Stimulated activated CD8-positive, alpha-beta memory T cell treated with anti-CD3 and anti-CD28 coated beads, Interleukin-15, amount 100 ng/mL, for 1 hour (primary cell): ENCODE results near the gene PPP4R4.
"Not testable (repeated sequence)": the region's sequence is repeated elsewhere in the genome, so short reads cannot be mapped to it uniquely, and the experiment has no call there.

Experiments
- DNase-seq: peaks from one replicate; pipeline ENCODE4 v3.0.0-alpha.2; 2020; ENCODE audit warnings: low read depth

The PPP4R4 gene

DNA sequence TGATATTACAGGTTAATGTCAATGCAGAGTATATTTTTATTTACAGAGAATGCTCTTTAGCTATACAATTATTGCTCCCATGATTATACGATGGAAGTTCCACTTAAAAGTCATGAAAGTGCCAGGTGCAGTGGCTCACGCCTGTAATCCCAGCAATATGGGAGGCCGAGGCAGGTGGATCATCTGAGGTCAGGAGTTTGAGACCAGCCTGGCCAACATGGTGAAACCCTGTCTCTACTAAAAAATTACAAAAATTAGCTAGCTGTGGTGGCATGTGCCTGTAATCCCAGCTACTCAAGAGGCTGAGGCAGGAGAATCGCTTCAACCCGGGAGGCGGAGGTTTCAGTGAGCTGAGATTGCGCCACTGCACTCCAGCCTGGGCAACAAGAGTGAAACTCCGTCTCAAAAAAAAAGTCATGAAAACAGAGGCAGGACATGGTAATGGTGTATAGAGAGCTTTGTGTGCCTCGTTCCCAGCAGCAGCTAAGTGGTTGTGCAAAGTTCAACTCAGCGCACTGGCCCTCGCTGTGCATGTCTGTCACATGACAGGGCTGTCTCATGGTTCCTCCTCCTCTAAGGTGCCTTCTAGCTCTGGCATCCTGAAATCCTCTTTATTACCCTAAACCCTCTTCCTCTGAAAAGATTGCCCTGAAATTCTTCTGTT lies 102.9 kb downstream of the PPP4R4 start:
- not testable (repeated sequence) for DNase-seq

DNA sequence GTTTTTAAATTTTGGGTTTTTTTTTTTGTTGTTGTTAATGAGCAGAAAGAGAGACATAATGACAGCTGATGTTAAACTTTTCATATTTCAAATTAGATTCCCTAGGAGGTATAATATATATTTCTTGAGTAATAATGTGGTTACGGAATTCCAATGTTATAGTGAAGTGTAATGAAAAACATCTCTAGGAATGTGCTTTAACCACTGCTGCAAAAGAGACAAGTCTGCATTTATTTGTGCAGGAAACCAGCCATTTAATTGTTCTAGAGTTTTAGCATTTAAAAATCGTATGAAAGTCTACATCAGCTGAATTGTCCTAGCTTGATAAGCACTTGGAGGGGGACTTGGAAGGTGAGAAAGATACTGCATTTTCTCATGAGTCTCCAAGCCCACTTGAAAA lies 104.6 kb downstream of the PPP4R4 start:
- no peak for DNase-seq

- no peak for DNase-seq
These were observed 109.0 kb downstream of the PPP4R4 start for GRCh38 chr14:94282991-94283723.

GRCh38 chr14:94284221-94284620 lies 110.1 kb downstream of the PPP4R4 start:
- DNase-seq = no peak

GRCh38 chr14:94285158-94285557 lies 111.0 kb downstream of the PPP4R4 start:
- no peak for DNase-seq

DNA sequence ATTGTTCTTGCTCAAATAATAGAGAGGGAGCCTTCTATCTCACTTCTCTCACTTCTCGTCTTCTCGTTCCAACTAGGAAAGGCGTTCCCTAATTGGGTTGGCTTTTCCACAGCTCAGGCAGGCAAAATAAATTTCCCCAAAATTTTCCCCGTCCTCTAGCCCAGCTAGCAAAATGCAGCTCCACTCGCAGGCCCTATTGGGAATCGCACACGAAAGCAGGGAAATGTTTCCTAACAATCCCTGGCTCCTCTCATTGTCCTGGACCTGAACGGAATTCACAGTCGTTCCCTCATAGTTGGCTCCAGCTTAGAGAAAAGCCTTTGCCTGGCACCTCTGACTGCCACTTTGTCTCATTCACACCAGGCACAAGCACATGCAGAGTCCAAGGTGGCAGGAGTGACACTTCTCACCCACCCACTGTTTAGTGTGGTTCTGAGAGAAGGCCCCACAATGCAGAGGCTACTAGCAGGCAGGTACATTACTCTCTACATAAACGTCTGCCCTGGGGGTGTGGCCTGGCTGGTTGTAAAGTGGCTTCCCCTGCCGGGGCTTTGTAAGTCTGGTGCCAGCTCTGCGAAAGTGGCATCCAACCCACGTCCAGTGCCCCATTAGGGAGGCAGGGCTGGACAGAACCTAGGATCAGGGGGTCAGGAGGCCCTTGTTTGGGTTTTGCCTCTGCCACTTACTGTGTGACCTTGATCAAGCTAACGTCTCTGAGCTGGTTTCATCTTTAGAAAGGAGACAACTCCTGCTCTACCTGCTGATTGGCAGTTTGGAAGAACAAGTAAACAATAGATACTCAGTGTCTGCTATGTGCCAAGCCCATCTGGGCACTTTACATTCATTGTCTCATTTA lies 114.7 kb downstream of the PPP4R4 start:
- no peak for DNase-seq

- DNase-seq = no peak
These were observed 116.1 kb downstream of the PPP4R4 start for GRCh38 chr14:94290197-94290596.

DNA sequence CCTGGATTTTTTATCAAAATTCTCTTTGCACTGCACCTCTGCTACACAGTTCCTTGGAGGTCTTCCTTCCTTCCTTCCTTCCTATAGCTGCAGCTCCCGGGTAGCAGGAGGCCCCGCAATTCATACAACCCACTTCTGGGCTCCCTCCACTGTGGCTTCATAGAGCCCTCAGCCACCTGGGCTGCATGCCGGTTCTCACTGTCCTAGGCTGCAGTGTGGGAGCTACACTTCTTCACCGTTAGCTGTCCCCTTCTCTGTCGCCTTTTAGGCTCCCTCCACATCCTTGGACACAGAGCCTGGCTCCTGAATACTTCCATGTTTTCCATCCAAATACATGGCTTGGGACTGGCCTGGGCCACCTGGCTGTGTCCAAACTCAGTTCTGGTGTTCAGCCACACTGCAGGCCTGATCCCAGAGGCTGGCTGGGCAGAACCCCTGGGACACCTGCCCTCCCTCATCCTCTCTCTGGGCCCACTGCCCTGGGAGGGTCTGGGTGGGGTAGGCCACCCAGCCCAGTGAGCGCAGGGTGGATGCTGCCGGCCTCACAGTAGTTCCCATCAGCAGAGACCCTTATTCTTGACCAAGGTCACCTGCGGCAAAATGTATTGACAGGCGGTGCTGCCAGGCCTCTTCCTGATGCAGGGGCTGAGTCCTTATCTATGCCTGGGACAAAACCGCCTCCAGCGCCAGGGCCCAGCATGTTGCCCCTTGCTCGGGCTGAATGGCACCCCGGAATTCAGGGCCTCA lies 117.2 kb downstream of the PPP4R4 start:
- no peak for DNase-seq

- DNase-seq = no peak
These were observed 117.9 kb downstream of the PPP4R4 start for GRCh38 chr14:94291906-94292525.

DNA sequence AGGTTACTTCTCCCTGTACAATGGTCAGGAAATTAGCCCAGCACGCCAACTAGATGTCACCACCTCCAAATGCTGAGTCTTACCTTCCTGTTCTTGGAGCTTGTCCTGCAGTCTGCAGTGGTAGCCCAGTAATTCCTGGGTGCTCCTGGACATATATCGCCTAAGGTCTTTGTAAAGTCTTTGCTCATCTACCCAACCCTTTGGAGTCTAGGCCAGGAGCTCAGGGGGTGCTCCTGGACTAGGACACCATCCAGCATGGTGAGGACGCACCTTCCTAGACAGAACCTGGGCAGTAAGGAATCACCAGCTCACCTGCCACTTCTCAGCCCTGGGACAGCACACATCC lies 118.4 kb downstream of the PPP4R4 start:
- DNase-seq = no peak

- no peak for DNase-seq
These were observed 118.9 kb downstream of the PPP4R4 start, which contains the start of gene SERPINA10 for GRCh38 chr14:94292872-94293577. TSS of gene SERPINA10 (minus strand) at chr14:94293268. CDS start at chr14:94290593, 2,675 bp downstream.

DNA sequence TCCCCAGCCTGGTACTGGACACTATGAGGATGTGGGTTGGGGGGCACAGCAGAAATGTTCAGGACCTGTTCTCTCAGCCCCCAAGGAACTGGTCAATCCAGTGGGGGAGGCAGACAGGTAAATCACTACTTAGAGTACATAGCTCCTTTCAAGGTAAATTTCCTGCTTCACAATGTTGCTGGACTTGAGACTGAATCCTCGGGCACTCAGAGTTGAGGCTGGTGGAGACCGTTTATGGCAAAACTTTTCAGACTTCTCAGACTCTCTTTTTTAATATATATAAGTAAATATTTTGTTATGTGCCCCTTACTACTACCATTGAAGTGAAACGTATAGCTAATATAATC lies 119.4 kb downstream of the PPP4R4 start:
- DNase-seq = no peak

- DNase-seq = no peak
These were observed 121.4 kb downstream of the PPP4R4 start for GRCh38 chr14:94295360-94296180.

GRCh38 chr14:94296181-94296545 lies 122.0 kb downstream of the PPP4R4 start:
- not testable (repeated sequence) for DNase-seq

DNA sequence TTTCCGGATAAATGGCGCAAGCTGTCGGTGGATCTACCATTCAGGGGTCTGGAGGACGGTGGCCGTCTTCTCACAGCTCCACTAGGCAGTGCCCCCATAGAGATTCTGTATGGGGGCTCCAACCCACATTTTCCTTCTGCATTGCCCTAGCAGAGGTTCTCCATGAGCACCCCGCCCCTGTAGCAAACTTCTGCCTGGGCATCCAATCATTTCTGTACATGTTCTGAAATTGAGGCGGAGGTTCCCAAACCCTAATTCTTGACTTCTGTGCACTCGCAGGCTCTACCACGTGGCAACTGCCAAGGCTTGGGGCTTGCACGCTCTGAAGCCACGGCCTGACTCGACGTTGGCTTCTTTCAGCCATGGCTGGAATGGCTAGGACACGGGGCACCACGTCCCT lies 124.0 kb downstream of the PPP4R4 start:
- no peak for DNase-seq

GRCh38 chr14:94303111-94303510 lies 129.0 kb downstream of the PPP4R4 start:
- no peak for DNase-seq

GRCh38 chr14:94304243-94304642 lies 130.1 kb downstream of the PPP4R4 start:
- no peak for DNase-seq

- no peak for DNase-seq
These were observed 131.5 kb downstream of the PPP4R4 start for GRCh38 chr14:94305620-94306019.

- DNase-seq = no peak
These were observed 132.2 kb downstream of the PPP4R4 start for GRCh38 chr14:94306047-94306978.
